Subcutaneous abdominal adipose tissue (tissue), 5 donors: ENCODE data around the gene ALDH4A1.
A peak's percentile ranks its signal among the peaks of the same experiment; 100 is the strongest.

Experiments used
- H3K27ac ChIP-seq: one replicate; pipeline ENCODE4 v1.7.0; 2013; ENCODE audit warnings: low read depth, mild to moderate bottlenecking, inconsistent platforms, low read length, moderate library complexity
- H3K27me3 ChIP-seq, 5 donors: one replicate each; pipeline ENCODE4 v1.7.0; 2013; ENCODE audit warnings: low read length in 5 of 5, inconsistent platforms in 1 of 5; ENCODE audit not compliant: control insufficient read depth in 5 of 5, insufficient read depth in 4 of 5
- H3K36me3 ChIP-seq, 5 donors: one replicate each; pipeline ENCODE4 v1.7.0; 2013; ENCODE audit warnings: low read length in 5 of 5; ENCODE audit not compliant: control insufficient read depth in 5 of 5, insufficient read depth in 5 of 5
- H3K4me1 ChIP-seq, 5 donors: one replicate each; pipeline ENCODE4 v1.7.0; 2013; ENCODE audit warnings: low read length in 5 of 5, mild to moderate bottlenecking in 3 of 5, moderate library complexity in 1 of 5; ENCODE audit not compliant: control insufficient read depth in 5 of 5, insufficient read depth in 5 of 5
- H3K4me3 ChIP-seq, 5 donors: one replicate each; pipeline ENCODE4 v1.7.0; 2013; ENCODE audit warnings: low read length in 5 of 5, low read depth in 1 of 5
- H3K9ac ChIP-seq, 5 donors: one replicate each; pipeline ENCODE4 v1.7.0; 2013; ENCODE audit warnings: low read length in 5 of 5, mild to moderate bottlenecking in 4 of 5, moderate library complexity in 3 of 5
- H3K9me3 ChIP-seq, 5 donors: one replicate each; pipeline ENCODE4 v1.7.0; 2013; ENCODE audit warnings: low read length in 5 of 5; ENCODE audit not compliant: control insufficient read depth in 5 of 5
- donor health status: healthy.
- donor health status: healthy.
- donor health status: healthy.
- donor health status: healthy.
- donor health status: healthy.

The ALDH4A1 gene

GRCh38 chr1:18879791-18880309 is 22.5 kb downstream of the ALDH4A1 start:
- H3K9ac ChIP-seq = no peak overlapping the region
- peaks cover 0 to 84% (median 62%) of the 10 kb centered on the region in 5 donors for H3K36me3 ChIP-seq
- H3K4me3 ChIP-seq = no peak overlapping the region
- H3K9me3 ChIP-seq = no peaks in the 10 kb centered on the region
- peaks cover 0 to 19% (median 9%) of the 10 kb centered on the region in 5 donors for H3K4me1 ChIP-seq
- H3K27ac ChIP-seq = no peak overlapping the region
- H3K27me3 ChIP-seq = no peaks in the 10 kb centered on the region

- Histone ChIP-seq H3K27me3 (no peaks in the 10 kb centered on the region), H3K4me3 (no peak overlapping the region), H3K36me3 (peaks cover 0 to 83% (median 60%) of the 10 kb centered on the region in 5 donors), H3K27ac (no peak overlapping the region), H3K9ac (no peak overlapping the region), H3K4me1 (peaks cover 0 to 15% (median 10%) of the 10 kb centered on the region in 5 donors), H3K9me3 (no peaks in the 10 kb centered on the region)
These were observed 23.1 kb downstream of the ALDH4A1 start for GRCh38 chr1:18879215-18879790.

- H3K27me3 ChIP-seq = no peaks in the 10 kb centered on the region
These were observed 23.7 kb downstream of the ALDH4A1 start for GRCh38 chr1:18878538-18879214.

GRCh38 chr1:18877282-18877681 is 25.1 kb downstream of the ALDH4A1 start:
- Histone ChIP-seq H3K27ac (no peak overlapping the region), H3K9ac (no peak overlapping the region), H3K4me1 (peaks cover 0 to 14% (median 4%) of the 10 kb centered on the region in 5 donors), H3K4me3 (no peak overlapping the region), H3K36me3 (peaks cover 0 to 85% (median 64%) of the 10 kb centered on the region in 5 donors), H3K27me3 (no peaks in the 10 kb centered on the region), H3K9me3 (no peaks in the 10 kb centered on the region)

More at GRCh38 chr1:18878538-18879214, 23.7 kb downstream of the ALDH4A1 start:
- no peak overlapping the region for H3K4me3 ChIP-seq
- H3K36me3 ChIP-seq = peaks cover 0 to 85% (median 65%) of the 10 kb centered on the region in 5 donors
- H3K27ac ChIP-seq = no peak overlapping the region
- H3K9ac ChIP-seq = no peak overlapping the region
- peaks cover 0 to 15% (median 10%) of the 10 kb centered on the region in 5 donors for H3K4me1 ChIP-seq
- no peaks in the 10 kb centered on the region for H3K9me3 ChIP-seq

- H3K27me3 ChIP-seq = no peaks in the 10 kb centered on the region
- no peaks in the 10 kb centered on the region for H3K9me3 ChIP-seq
- H3K36me3 ChIP-seq = peaks cover 0 to 84% (median 62%) of the 10 kb centered on the region in 5 donors
- no peak overlapping the region for H3K4me3 ChIP-seq
- H3K27ac ChIP-seq = no peak overlapping the region
- H3K9ac ChIP-seq = no peak overlapping the region
- peaks cover 0 to 10% (median 0%) of the 10 kb centered on the region in 5 donors for H3K4me1 ChIP-seq
These were observed 26.1 kb downstream of the ALDH4A1 start for GRCh38 chr1:18876210-18876609.

DNA sequence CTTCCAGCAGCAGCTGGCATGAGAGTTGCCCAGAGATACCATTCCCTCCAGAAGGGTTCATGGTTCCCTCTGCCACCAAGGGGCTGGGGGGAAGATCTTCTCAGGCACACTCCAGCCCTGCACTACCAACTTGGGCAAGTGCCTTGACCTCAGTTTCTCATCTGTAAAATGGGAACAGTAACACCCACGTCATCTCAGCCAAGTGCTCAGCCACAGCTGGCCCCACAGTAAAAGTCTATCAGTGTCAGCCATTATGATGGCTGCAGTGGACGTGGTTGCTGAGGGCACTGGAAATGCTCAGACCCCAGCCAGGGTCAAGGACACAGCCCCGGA is 26.6 kb downstream of the ALDH4A1 start:
- Histone ChIP-seq H3K27ac (no peak overlapping the region), H3K9me3 (no peaks in the 10 kb centered on the region), H3K4me3 (no peak overlapping the region), H3K36me3 (peaks cover 0 to 79% (median 57%) of the 10 kb centered on the region in 5 donors), H3K9ac (no peak overlapping the region), H3K27me3 (no peaks in the 10 kb centered on the region), H3K4me1 (peaks cover 0 to 10% (median under 1%) of the 10 kb centered on the region in 5 donors)

GRCh38 chr1:18875107-18875795 is 27.1 kb downstream of the ALDH4A1 start:
- Histone ChIP-seq H3K4me3 (no peak overlapping the region), H3K27ac (no peak overlapping the region), H3K27me3 (no peaks in the 10 kb centered on the region), H3K4me1 (peaks cover 0 to 11% (median 5%) of the 10 kb centered on the region in 5 donors), H3K9ac (peak overlapping the region in 1 of 5 donors; percentile 14), H3K9me3 (no peaks in the 10 kb centered on the region), H3K36me3 (peaks cover 0 to 75% (median 53%) of the 10 kb centered on the region in 5 donors)

GRCh38 chr1:18874600-18874999 is 27.8 kb downstream of the ALDH4A1 start:
- no peaks in the 10 kb centered on the region for H3K9me3 ChIP-seq
- H3K4me3 ChIP-seq = no peak overlapping the region
- peaks cover 0 to 17% (median 8%) of the 10 kb centered on the region in 5 donors for H3K4me1 ChIP-seq
- H3K27me3 ChIP-seq = no peaks in the 10 kb centered on the region
- no peak overlapping the region for H3K27ac ChIP-seq
- H3K36me3 ChIP-seq = peaks cover 0 to 70% (median 53%) of the 10 kb centered on the region in 5 donors
- peak overlapping the region in 1 of 5 donors; percentile 14 for H3K9ac ChIP-seq

DNA sequence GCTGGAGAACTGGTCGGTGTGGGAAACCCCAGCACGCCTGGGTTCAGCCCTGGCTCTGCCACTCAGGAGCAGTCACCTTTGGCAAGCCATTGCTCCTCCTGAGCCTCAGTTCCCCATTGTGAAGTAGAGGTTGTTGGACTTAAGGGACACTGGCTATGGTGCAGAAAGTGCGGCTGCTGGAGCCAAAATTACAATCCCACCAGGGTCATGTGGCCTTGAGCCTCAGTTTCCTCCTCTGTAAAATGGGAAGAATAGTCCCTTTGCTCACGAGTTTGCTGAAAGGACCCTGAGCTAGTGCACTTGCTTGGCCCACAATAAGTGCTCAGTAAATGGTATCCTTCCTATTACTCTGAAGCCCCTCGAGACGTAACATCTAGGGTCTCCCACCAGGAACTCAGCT is 28.3 kb downstream of the ALDH4A1 start:
- H3K27ac ChIP-seq = no peak overlapping the region
- peaks cover 0 to 64% (median 50%) of the 10 kb centered on the region in 5 donors for H3K36me3 ChIP-seq
- H3K4me1 ChIP-seq = peaks cover 0 to 17% (median 8%) of the 10 kb centered on the region in 5 donors
- H3K4me3 ChIP-seq = no peak overlapping the region
- H3K27me3 ChIP-seq = no peaks in the 10 kb centered on the region
- no peaks in the 10 kb centered on the region for H3K9me3 ChIP-seq
- H3K9ac ChIP-seq = no peak overlapping the region
